ENCODE results near the gene BRDT.

Gene BRDT

GRCh38 chr1:92030656-92031107 is 81.5 kb downstream of the BRDT start:
- Histone ChIP-seq H2AFZ (ENCODE audit: low read length) (peak overlapping the region; percentile 99), H2BK15ac (ENCODE audit: low read length) (no peak overlapping the region), H3K23ac (ENCODE audit: low read depth, low read length, poor library complexity) (no peak overlapping the region), H3K4ac (ENCODE audit: low read length) (no peak overlapping the region), H2BK120ac (ENCODE audit: low read depth, low read length) (no peak overlapping the region), H3K4me1 (ENCODE audit: control insufficient read depth in 2 of 2, insufficient read depth in 1 of 2, low read depth in 1 of 2, low read length in 2 of 2) (peaks cover 6 to 9% of the 10 kb centered on the region in 2 donors), H3K9me3 (replicated peaks in 1 of 2; ENCODE audit: control insufficient read depth in 2 of 2, insufficient read depth in 1 of 2, low read depth in 1 of 2, low read length in 2 of 2) (peaks cover 0 to 2% of the 10 kb centered on the region in 2 donors), H4K8ac (ENCODE audit: low read depth, low read length) (no peak overlapping the region), H3K27me3 (ENCODE audit: control insufficient read depth in 3 of 3, insufficient read depth in 3 of 3, low read depth in 1 of 3, low read length in 3 of 3) (peaks cover 0 to 6% (median 0%) of the 10 kb centered on the region in 3 experiments), H2BK12ac (ENCODE audit: low read length) (no peak overlapping the region), H3K18ac (ENCODE audit: low read length) (no peak overlapping the region), H3K27ac (replicated peaks; ENCODE audit: low read length) (no peak overlapping the region), H3K14ac (ENCODE audit: low read length) (no peak overlapping the region), H2BK5ac (ENCODE audit: low read length) (no peak overlapping the region), H2AK5ac (ENCODE audit: low read depth, low read length) (no peak overlapping the region), H3K36me3 (replicated peaks in 1 of 2; ENCODE audit: control insufficient read depth in 2 of 2, insufficient read depth in 2 of 2, low read length in 2 of 2) (no peaks in the 10 kb centered on the region), H3K4me3 (ENCODE audit: low read length in 2 of 2) (peak overlapping the region in 1 of 2 donors; percentile 75), H3K9ac (ENCODE audit: low read depth, low read length, poor library complexity) (no peak overlapping the region), H3K4me2 (ENCODE audit: insufficient read depth, low read length, poor library complexity, severe bottlenecking) (peak overlapping the region; percentile 94), H3K79me1 (ENCODE audit: low read depth, low read length) (no peaks in the 10 kb centered on the region), H4K91ac (ENCODE audit: low read depth, low read length, poor library complexity) (no peak overlapping the region)
- no CpG with 5 or more reads among the region's 4 CpGs for WGBS, 2 donors (ENCODE audit: extremely low coverage in 2 of 2, insufficient read length in 2 of 2, insufficient replicate concordance in 1 of 2)
- DNase-seq (ENCODE audit: low spot score): no peak

DNA sequence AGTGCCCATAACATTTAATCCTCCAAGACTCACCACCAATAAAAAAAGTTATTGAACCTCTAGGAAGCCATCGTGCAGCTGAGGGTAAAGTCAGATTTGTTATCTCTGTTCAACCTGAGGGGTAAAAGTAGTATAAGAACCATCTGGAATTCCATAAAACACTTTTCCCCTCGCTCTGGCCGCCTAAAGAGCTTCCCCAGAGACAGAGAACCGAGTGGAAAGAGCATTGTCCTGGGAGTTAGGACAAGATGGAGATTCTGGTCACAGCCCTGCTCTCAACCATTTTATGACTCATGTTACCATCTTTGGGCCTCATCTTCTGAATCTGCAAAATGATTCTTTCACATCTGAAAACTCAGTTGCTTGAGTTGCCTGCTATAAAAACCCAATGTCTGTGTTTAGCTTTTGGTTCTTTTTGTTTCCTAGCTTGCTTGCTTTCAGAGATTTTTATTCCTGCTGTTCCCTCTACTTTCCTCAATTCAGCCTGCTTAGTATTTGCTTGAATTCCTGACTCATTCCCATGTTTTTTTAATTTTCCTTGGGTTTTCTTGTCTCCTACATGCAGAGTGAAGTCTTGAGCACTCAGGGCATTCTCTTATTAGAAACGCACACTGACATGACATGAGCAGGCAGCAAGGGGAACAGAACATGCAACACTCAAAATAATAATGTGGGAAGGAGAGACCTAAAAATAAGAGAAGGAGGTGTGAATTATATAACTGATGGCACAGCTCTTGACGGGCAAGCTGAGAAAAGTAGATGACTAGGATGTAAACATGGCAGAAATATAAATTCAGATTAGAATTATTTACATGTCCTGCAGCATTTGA is 82.3 kb downstream of the BRDT start:
- no peak overlapping the region for H3K18ac ChIP-seq (ENCODE audit: low read length)
- H4K8ac ChIP-seq (ENCODE audit: low read depth, low read length): no peak overlapping the region
- no peak overlapping the region for H3K14ac ChIP-seq (ENCODE audit: low read length)
- no peak overlapping the region for H2BK5ac ChIP-seq (ENCODE audit: low read length)
- H3K4ac ChIP-seq (ENCODE audit: low read length): no peak overlapping the region
- no peaks in the 10 kb centered on the region for H3K79me1 ChIP-seq (ENCODE audit: low read depth, low read length)
- H4K91ac ChIP-seq (ENCODE audit: low read depth, low read length, poor library complexity): no peak overlapping the region
- no peaks in the 10 kb centered on the region for H3K36me3 ChIP-seq (replicated peaks in 1 of 2; ENCODE audit: control insufficient read depth in 2 of 2, insufficient read depth in 2 of 2, low read length in 2 of 2)
- H3K27me3 ChIP-seq (ENCODE audit: control insufficient read depth in 3 of 3, insufficient read depth in 3 of 3, low read depth in 1 of 3, low read length in 3 of 3): peaks cover 0 to 6% (median 0%) of the 10 kb centered on the region in 3 experiments
- peaks cover 6 to 10% of the 10 kb centered on the region in 2 donors for H3K4me1 ChIP-seq (ENCODE audit: control insufficient read depth in 2 of 2, insufficient read depth in 1 of 2, low read depth in 1 of 2, low read length in 2 of 2)
- no peak overlapping the region for H3K27ac ChIP-seq (replicated peaks; ENCODE audit: low read length)
- DNase-seq (ENCODE audit: low spot score): no peak
- no peak overlapping the region for H3K4me2 ChIP-seq (ENCODE audit: insufficient read depth, low read length, poor library complexity, severe bottlenecking)
- H2AFZ ChIP-seq (ENCODE audit: low read length): peak overlapping the region; percentile 99
- peaks cover 0 to 2% of the 10 kb centered on the region in 2 donors for H3K9me3 ChIP-seq (replicated peaks in 1 of 2; ENCODE audit: control insufficient read depth in 2 of 2, insufficient read depth in 1 of 2, low read depth in 1 of 2, low read length in 2 of 2)
- H3K9ac ChIP-seq (ENCODE audit: low read depth, low read length, poor library complexity): no peak overlapping the region
- H3K4me3 ChIP-seq (ENCODE audit: low read length in 2 of 2): no peak overlapping the region
- H2AK5ac ChIP-seq (ENCODE audit: low read depth, low read length): no peak overlapping the region
- no peak overlapping the region for H2BK12ac ChIP-seq (ENCODE audit: low read length)
- H2BK15ac ChIP-seq (ENCODE audit: low read length): no peak overlapping the region
- no peak overlapping the region for H3K23ac ChIP-seq (ENCODE audit: low read depth, low read length, poor library complexity)
- no CpG with 5 or more reads among the region's 6 CpGs for WGBS, 2 donors (ENCODE audit: extremely low coverage in 2 of 2, insufficient read length in 2 of 2, insufficient replicate concordance in 1 of 2)
- H2BK120ac ChIP-seq (ENCODE audit: low read depth, low read length): no peak overlapping the region

- no peak overlapping the region for H3K4me2 ChIP-seq (ENCODE audit: insufficient read depth, low read length, poor library complexity, severe bottlenecking)
- H3K9me3 ChIP-seq (replicated peaks in 1 of 2; ENCODE audit: control insufficient read depth in 2 of 2, insufficient read depth in 1 of 2, low read depth in 1 of 2, low read length in 2 of 2): no peaks in the 10 kb centered on the region
- H3K23ac ChIP-seq (ENCODE audit: low read depth, low read length, poor library complexity): no peak overlapping the region
- peaks cover 0 to 19% of the 10 kb centered on the region in 2 donors for H3K4me1 ChIP-seq (ENCODE audit: control insufficient read depth in 2 of 2, insufficient read depth in 1 of 2, low read depth in 1 of 2, low read length in 2 of 2)
- no peak overlapping the region for H3K27ac ChIP-seq (replicated peaks; ENCODE audit: low read length)
- H4K8ac ChIP-seq (ENCODE audit: low read depth, low read length): no peak overlapping the region
- no peak overlapping the region for H2AK5ac ChIP-seq (ENCODE audit: low read depth, low read length)
- H3K4me3 ChIP-seq (ENCODE audit: low read length in 2 of 2): no peak overlapping the region
- no peaks in the 10 kb centered on the region for H3K36me3 ChIP-seq (replicated peaks in 1 of 2; ENCODE audit: control insufficient read depth in 2 of 2, insufficient read depth in 2 of 2, low read length in 2 of 2)
- no peak for DNase-seq (ENCODE audit: low spot score)
- no peaks in the 10 kb centered on the region for H3K79me1 ChIP-seq (ENCODE audit: low read depth, low read length)
- H2BK5ac ChIP-seq (ENCODE audit: low read length): no peak overlapping the region
- no CpG with 5 or more reads among the region's 6 CpGs for WGBS, 2 donors (ENCODE audit: extremely low coverage in 2 of 2, insufficient read length in 2 of 2, insufficient replicate concordance in 1 of 2)
- H3K27me3 ChIP-seq (ENCODE audit: control insufficient read depth in 3 of 3, insufficient read depth in 3 of 3, low read depth in 1 of 3, low read length in 3 of 3): no peaks in the 10 kb centered on the region
- H4K91ac ChIP-seq (ENCODE audit: low read depth, low read length, poor library complexity): no peak overlapping the region
- H2BK15ac ChIP-seq (ENCODE audit: low read length): no peak overlapping the region
- no peak overlapping the region for H3K14ac ChIP-seq (ENCODE audit: low read length)
- no peak overlapping the region for H3K4ac ChIP-seq (ENCODE audit: low read length)
- no peak overlapping the region for H3K18ac ChIP-seq (ENCODE audit: low read length)
- peak overlapping the region; percentile 73 for H2AFZ ChIP-seq (ENCODE audit: low read length)
- no peak overlapping the region for H2BK120ac ChIP-seq (ENCODE audit: low read depth, low read length)
- no peak overlapping the region for H3K9ac ChIP-seq (ENCODE audit: low read depth, low read length, poor library complexity)
- no peak overlapping the region for H2BK12ac ChIP-seq (ENCODE audit: low read length)
These were observed 88.2 kb downstream of the BRDT start for GRCh38 chr1:92037400-92037799.

- no peak overlapping the region for H4K91ac ChIP-seq (ENCODE audit: low read depth, low read length, poor library complexity)
- no peak overlapping the region for H3K18ac ChIP-seq (ENCODE audit: low read length)
- H3K27ac ChIP-seq (replicated peaks; ENCODE audit: low read length): no peak overlapping the region
- H4K8ac ChIP-seq (ENCODE audit: low read depth, low read length): no peak overlapping the region
- no peaks in the 10 kb centered on the region for H3K9me3 ChIP-seq (replicated peaks in 1 of 2; ENCODE audit: control insufficient read depth in 2 of 2, insufficient read depth in 1 of 2, low read depth in 1 of 2, low read length in 2 of 2)
- no peak overlapping the region for H2BK120ac ChIP-seq (ENCODE audit: low read depth, low read length)
- no peak overlapping the region for H3K4me2 ChIP-seq (ENCODE audit: insufficient read depth, low read length, poor library complexity, severe bottlenecking)
- H3K14ac ChIP-seq (ENCODE audit: low read length): no peak overlapping the region
- no peak overlapping the region for H2BK15ac ChIP-seq (ENCODE audit: low read length)
- no peak overlapping the region for H2BK5ac ChIP-seq (ENCODE audit: low read length)
- H3K4me1 ChIP-seq (ENCODE audit: control insufficient read depth in 2 of 2, insufficient read depth in 1 of 2, low read depth in 1 of 2, low read length in 2 of 2): peaks cover 0 to 19% of the 10 kb centered on the region in 2 donors
- DNase-seq (ENCODE audit: low spot score): no peak
- no peak overlapping the region for H3K4ac ChIP-seq (ENCODE audit: low read length)
- H2AFZ ChIP-seq (ENCODE audit: low read length): peak overlapping the region; percentile 22
- H2AK5ac ChIP-seq (ENCODE audit: low read depth, low read length): no peak overlapping the region
- H2BK12ac ChIP-seq (ENCODE audit: low read length): no peak overlapping the region
- no peak overlapping the region for H3K4me3 ChIP-seq (ENCODE audit: low read length in 2 of 2)
- H3K36me3 ChIP-seq (replicated peaks in 1 of 2; ENCODE audit: control insufficient read depth in 2 of 2, insufficient read depth in 2 of 2, low read length in 2 of 2): no peaks in the 10 kb centered on the region
- no peaks in the 10 kb centered on the region for H3K27me3 ChIP-seq (ENCODE audit: control insufficient read depth in 3 of 3, insufficient read depth in 3 of 3, low read depth in 1 of 3, low read length in 3 of 3)
- no peaks in the 10 kb centered on the region for H3K79me1 ChIP-seq (ENCODE audit: low read depth, low read length)
- WGBS, 2 donors (ENCODE audit: extremely low coverage in 2 of 2, insufficient read length in 2 of 2, insufficient replicate concordance in 1 of 2): no CpG with 5 or more reads among the region's 2 CpGs
- H3K23ac ChIP-seq (ENCODE audit: low read depth, low read length, poor library complexity): no peak overlapping the region
- H3K9ac ChIP-seq (ENCODE audit: low read depth, low read length, poor library complexity): no peak overlapping the region
These were observed 89.6 kb downstream of the BRDT start for GRCh38 chr1:92038695-92039346.
